SK-N-MC (cell line): ENCODE measurements around the gene RP2.

Experiments used
- EZH2 ChIP-seq: fragments of 200-600 bp; sonication (generic); IDR thresholded peaks from one replicate; pipeline ENCODE4 v1.6.1; 2017; ENCODE audit warnings: antibody characterized with exemption
- POLR2AphosphoS5 ChIP-seq: IDR thresholded peaks from 2 replicates; pipeline ENCODE4 v1.6.1; 2012; ENCODE audit warnings: mild to moderate bottlenecking, low read depth, low read length, borderline replicate concordance

DNA sequence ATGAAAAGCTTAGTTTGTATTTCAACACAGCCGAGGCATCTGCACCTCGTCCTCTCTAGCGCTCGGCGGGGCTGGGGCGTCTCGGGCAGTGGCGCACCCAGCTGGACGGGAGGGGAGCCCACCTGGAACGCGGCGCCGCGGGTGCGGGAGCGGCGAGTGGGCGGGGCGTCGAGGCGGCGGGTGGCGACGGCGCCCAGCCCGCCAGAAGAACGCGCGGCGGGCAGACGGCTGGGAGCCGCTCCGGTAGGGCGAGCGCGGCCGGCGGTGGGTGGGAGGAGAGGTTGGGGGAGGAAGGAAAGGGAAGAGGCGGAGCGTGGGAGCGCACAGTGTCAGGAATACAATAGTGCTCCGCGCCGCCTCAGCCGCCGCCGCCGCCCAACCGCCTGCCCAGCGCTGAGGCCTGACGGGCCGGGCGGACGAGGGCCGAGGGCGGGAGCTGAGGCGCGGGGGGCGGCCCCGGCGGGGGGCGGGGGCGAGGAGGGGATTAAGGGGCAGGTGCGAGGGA, 75.3 kb downstream of the RP2 start, which contains the start of gene JADE3:
- TF ChIP-seq EZH2 (no peak), POLR2AphosphoS5 (no peak)
